ENCODE results near the gene BCR. TPM values are rescaled to one million over a fixed set of nuclear protein-coding genes. Genes with fewer than 3 reads are reported as not detected.

Gene BCR
- total and polyA plus RNA-seq, 2 of the 8 experiments (the other 6 are each of a cell fraction or from before 2014, with no cell fraction given), result 66.7 to 130 TPM

DNA sequence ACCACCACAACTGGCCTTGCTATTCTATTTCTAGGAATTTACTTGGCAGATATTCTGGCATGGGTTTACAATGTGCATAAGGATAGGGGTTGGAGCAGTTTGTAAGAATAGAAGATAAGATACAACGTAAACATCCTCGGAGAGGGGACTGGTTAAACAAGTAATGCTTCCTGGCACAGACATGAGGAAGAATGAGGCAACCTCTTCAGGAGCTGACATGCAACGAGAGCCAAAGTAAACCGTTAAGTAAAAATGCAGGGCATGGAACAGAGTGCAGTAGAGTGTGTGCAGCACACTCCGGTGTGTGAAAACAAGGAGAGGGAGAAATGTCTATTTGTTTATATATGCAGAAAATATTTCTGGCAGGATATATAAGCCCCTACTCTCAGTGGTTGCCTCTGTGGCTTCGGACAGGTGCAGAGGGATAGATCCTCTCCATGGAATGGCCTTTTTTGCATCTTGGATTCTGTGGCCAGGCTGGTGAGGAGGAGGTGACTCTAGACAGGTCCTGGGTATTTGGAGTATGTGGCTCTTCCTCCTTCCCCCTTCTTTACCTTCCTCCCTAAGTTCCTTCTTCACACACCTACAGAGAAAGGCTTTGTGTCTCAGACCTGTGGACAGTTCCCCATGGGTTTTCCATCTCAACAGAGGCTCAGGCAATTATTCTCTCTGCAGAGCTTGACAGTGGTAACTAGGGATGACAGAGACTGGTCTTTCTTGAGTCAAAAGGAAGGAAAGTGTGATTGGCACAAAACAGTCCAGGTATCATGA lies 32.5 kb upstream of the BCR start:
- Histone ChIP-seq H3K4me3 (ENCODE audit: extremely low read depth in 1 of 4, insufficient read depth in 2 of 4, low read depth in 3 of 4, low read length in 4 of 4) (no peak overlapping the region), H2AFZ (ENCODE audit: low read length) (no peak overlapping the region), H3K36me3 (ENCODE audit: control insufficient read depth in 2 of 4, insufficient read depth in 4 of 4, low read length in 3 of 4) (no peaks in the 10 kb centered on the region), H4K8ac (ENCODE audit: extremely low read depth, insufficient read depth, low read length) (no peak overlapping the region), H3K79me2 (ENCODE audit: control insufficient read depth in 1 of 2, insufficient read depth in 2 of 2, low read length in 2 of 2) (no peaks in the 10 kb centered on the region), H3K9me3 (ENCODE audit: insufficient read depth in 2 of 2, low read depth in 1 of 2, low read length in 1 of 2) (no peaks in the 10 kb centered on the region), H2BK5ac (ENCODE audit: low read depth, low read length) (no peak overlapping the region), H3K23me2 (ENCODE audit: low read depth, low read length) (peaks cover 6% of the 10 kb centered on the region; the same call in 1 of the 2 replicates), H3K9ac (replicated peaks in 1 of 4; ENCODE audit: extremely low read depth in 1 of 4, low read depth in 3 of 4, low read length in 3 of 4) (no peak overlapping the region), H3K14ac (ENCODE audit: insufficient read length) (no peak overlapping the region), H3K27ac (ENCODE audit: low read depth, low read length) (no peak overlapping the region), H2BK15ac (ENCODE audit: low read length) (no peak overlapping the region), H3K4ac (replicated peaks; ENCODE audit: insufficient read length, low read depth, low read length) (no peak overlapping the region), H3K4me1 (replicated peaks in 1 of 4; ENCODE audit: control insufficient read depth in 3 of 4, insufficient read depth in 4 of 4, low read length in 3 of 4) (peaks cover 0 to 22% (median 10%) of the 10 kb centered on the region in 4 experiments; a peak in 5 of 7 replicates), H2BK12ac (ENCODE audit: low read depth, low read length) (no peak overlapping the region), H3K56ac (replicated peaks; ENCODE audit: insufficient read length, low read depth, low read length) (no peak overlapping the region), H4K91ac (replicated peaks; ENCODE audit: insufficient read length, low read length) (no peak overlapping the region), H4K5ac (ENCODE audit: insufficient read length, low read depth, low read length) (no peak overlapping the region), H2BK120ac (replicated peaks; ENCODE audit: low read depth, low read length) (no peak overlapping the region), H2AK5ac (ENCODE audit: low read depth, low read length) (no peak overlapping the region), H2BK20ac (ENCODE audit: low read length) (no peak overlapping the region), H3K18ac (ENCODE audit: extremely low read depth, low read length) (no peak overlapping the region), H4K20me1 (replicated peaks in 1 of 2; ENCODE audit: control insufficient read depth in 1 of 2, insufficient read depth in 2 of 2, low read length in 2 of 2) (no peaks in the 10 kb centered on the region), H3K4me2 (ENCODE audit: insufficient read depth in 1 of 2, low read depth in 2 of 2, low read length in 2 of 2) (no peak overlapping the region), H3K23ac (ENCODE audit: insufficient read length) (no peak overlapping the region), H3K27me3 (replicated peaks in 1 of 4; ENCODE audit: control insufficient read depth in 3 of 4, extremely low read depth in 1 of 4, insufficient read depth in 3 of 4, low read length in 3 of 4) (peaks cover 0 to 14% (median 7%) of the 10 kb centered on the region in 4 experiments; a peak in 5 of 7 replicates), H3K79me1 (ENCODE audit: low read depth, low read length) (no peaks in the 10 kb centered on the region)
- CTCF ChIA-PET (ENCODE audit: partially characterized antibody), result interaction anchor here (1.0 to 5.8 kb wide), 4 partner anchors 8 to 238 kb away, joined by 3 to 49 read pairs (median 10); no protein-coding TSS in a partner anchor
- WGBS, 2 experiments (ENCODE audit: extremely low coverage in 1 of 2, insufficient coverage in 1 of 2, insufficient read length in 1 of 2, insufficient replicate concordance in 2 of 2, low coverage in 1 of 2, low lambda C conversion rate in 2 of 2, missing lambda C conversion rate in 1 of 2), result 87% methylated on average over 6 of the region's 6 CpGs; no CpG with 5 or more reads in 1 of the 2 experiments
- TF ChIP-seq, protein P1, sequence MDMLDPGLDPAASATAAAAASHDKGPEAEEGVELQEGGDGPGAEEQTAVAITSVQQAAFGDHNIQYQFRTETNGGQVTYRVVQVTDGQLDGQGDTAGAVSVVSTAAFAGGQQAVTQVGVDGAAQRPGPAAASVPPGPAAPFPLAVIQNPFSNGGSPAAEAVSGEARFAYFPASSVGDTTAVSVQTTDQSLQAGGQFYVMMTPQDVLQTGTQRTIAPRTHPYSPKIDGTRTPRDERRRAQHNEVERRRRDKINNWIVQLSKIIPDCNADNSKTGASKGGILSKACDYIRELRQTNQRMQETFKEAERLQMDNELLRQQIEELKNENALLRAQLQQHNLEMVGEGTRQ (IDR thresholded peaks at IDR 0.05; ENCODE audit: low read length), result no peak
- TF ChIP-seq CBX8 (IDR thresholded peaks at IDR 0.05; ENCODE audit: borderline replicate concordance, low read depth, low read length), result no peak
- no peak for TF ChIP-seq SP4 (IDR thresholded peaks at IDR 0.05; ENCODE audit: low read length)
- TF ChIP-seq TAF1 (IDR thresholded peaks at IDR 0.05; ENCODE audit: low read depth, low read length), result no peak
- no peak for TF ChIP-seq EGR1 (IDR thresholded peaks at IDR 0.05; ENCODE audit: borderline replicate concordance, low read depth, low read length)
- no peak for TF ChIP-seq PHF8 (conservative IDR thresholded peaks at IDR 0.05; ENCODE audit: low read depth, low read length)
- TF ChIP-seq, protein P2, sequence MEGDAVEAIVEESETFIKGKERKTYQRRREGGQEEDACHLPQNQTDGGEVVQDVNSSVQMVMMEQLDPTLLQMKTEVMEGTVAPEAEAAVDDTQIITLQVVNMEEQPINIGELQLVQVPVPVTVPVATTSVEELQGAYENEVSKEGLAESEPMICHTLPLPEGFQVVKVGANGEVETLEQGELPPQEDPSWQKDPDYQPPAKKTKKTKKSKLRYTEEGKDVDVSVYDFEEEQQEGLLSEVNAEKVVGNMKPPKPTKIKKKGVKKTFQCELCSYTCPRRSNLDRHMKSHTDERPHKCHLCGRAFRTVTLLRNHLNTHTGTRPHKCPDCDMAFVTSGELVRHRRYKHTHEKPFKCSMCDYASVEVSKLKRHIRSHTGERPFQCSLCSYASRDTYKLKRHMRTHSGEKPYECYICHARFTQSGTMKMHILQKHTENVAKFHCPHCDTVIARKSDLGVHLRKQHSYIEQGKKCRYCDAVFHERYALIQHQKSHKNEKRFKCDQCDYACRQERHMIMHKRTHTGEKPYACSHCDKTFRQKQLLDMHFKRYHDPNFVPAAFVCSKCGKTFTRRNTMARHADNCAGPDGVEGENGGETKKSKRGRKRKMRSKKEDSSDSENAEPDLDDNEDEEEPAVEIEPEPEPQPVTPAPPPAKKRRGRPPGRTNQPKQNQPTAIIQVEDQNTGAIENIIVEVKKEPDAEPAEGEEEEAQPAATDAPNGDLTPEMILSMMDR (IDR thresholded peaks at IDR 0.05; ENCODE audit: control extremely low read depth in 1 of 3, insufficient read depth in 1 of 3, low read depth in 1 of 3, low read length in 3 of 3), result no peak
- TF ChIP-seq KDM4A (IDR thresholded peaks at IDR 0.05; ENCODE audit: low read depth, low read length, severe bottlenecking), result no peak
- DNase-seq (ENCODE audit: low read depth in 1 of 2, low spot score in 2 of 2) (no peak), FAIRE-seq (no peak)
- POLR2A ChIA-PET (ENCODE audit: partially characterized antibody), result interaction anchor here (1.3 kb wide), 1 partner anchor 17 kb away, joined by 3 read pairs; no protein-coding TSS in a partner anchor

Data from H1 (cell line).